K562 (cell line): Measurements from ENCODE around the gene ARL16. TPM values are rescaled to one million over a fixed set of nuclear protein-coding genes. Genes with fewer than 3 reads are reported as not detected.
A peak's percentile ranks its signal among the peaks of the same experiment; 100 is the strongest.

Source experiments
- ARID2 ChIP-seq: fragments of 450-650 bp; IDR thresholded peaks from 2 replicates; pipeline ENCODE4 v1.6.1; 2017; ENCODE audit warnings: antibody characterized with exemption, mild to moderate bottlenecking
- CEBPZ ChIP-seq: fragments of 150-350 bp; IDR thresholded peaks from 2 replicates; pipeline ENCODE4 v1.6.1; 2014; ENCODE audit warnings: low read depth, mild to moderate bottlenecking, low read length, borderline replicate concordance
- CHD2 ChIP-seq: IDR thresholded peaks from 2 replicates; pipeline ENCODE4 v1.6.1; 2011; ENCODE audit warnings: low read depth, low read length
- DDX20 ChIP-seq: fragments of 450-650 bp; IDR thresholded peaks from 2 replicates; pipeline ENCODE4 v1.6.1; 2016; ENCODE audit warnings: missing genetic modification characterization, low read depth, mild to moderate bottlenecking, missing compliant biosample characterization, moderate library complexity
- ELK1 ChIP-seq: sonication (generic); formaldehyde crosslinking; IDR thresholded peaks from 2 replicates; pipeline ENCODE4 v1.8.1; 2022; ENCODE audit warnings: missing genetic modification reagents
- EZH2 ChIP-seq: IDR thresholded peaks from 2 replicates; pipeline ENCODE4 v1.6.1; 2012; ENCODE audit warnings: low read depth, mild to moderate bottlenecking, inconsistent platforms, low read length, borderline replicate concordance
- JUN ChIP-seq, 2 experiments: sonication (generic) in 1 of 2; formaldehyde crosslinking in 1 of 2; IDR thresholded peaks; 2 replicates each; pipeline versions ENCODE4 v1.6.1 to v1.8.0; 2012 to 2022; ENCODE audit warnings: borderline replicate concordance in 2 of 2, mild to moderate bottlenecking in 2 of 2, improper control_type of control experiment in 1 of 2, low read depth in 1 of 2, low read length in 1 of 2, missing genetic modification reagents in 1 of 2
- MNT ChIP-seq, 2 experiments: fragments of 450-650 bp; conservative IDR thresholded peaks; 2 replicates each; pipeline ENCODE4 v1.6.1; 2017; ENCODE audit warnings: mild to moderate bottlenecking in 2 of 2, moderate library complexity in 2 of 2
- MTF1 ChIP-seq: fragments of 250-450 bp; sonication (Bioruptor Pico); IDR thresholded peaks from 2 replicates; pipeline ENCODE4 v1.9.0; 2021; ENCODE audit warnings: moderate library complexity, mild to moderate bottlenecking, inconsistent platforms, borderline replicate concordance
- NUFIP1 ChIP-seq: fragments of 450-650 bp; IDR thresholded peaks from 2 replicates; pipeline ENCODE4 v1.6.1; 2018; ENCODE audit not compliant: partially characterized antibody
- RBFOX2 ChIP-seq: fragments of 200-400 bp; formaldehyde crosslinking; IDR thresholded peaks from 2 replicates; pipeline ENCODE4 v1.6.1; 2017; ENCODE audit warnings: low read depth, mild to moderate bottlenecking, low read length, moderate library complexity
- SMAD4 ChIP-seq: fragments of 250-450 bp; sonication (Bioruptor Pico); conservative IDR thresholded peaks from 2 replicates; pipeline ENCODE4 v1.8.0; 2021; ENCODE audit warnings: inconsistent platforms, mild to moderate bottlenecking, moderate library complexity
- THAP7 ChIP-seq: fragments of 250-450 bp; sonication (Bioruptor Pico); IDR thresholded peaks from 2 replicates; pipeline ENCODE4 v1.5.0; 2021
- ZNF212 ChIP-seq: fragments of 450-650 bp; formaldehyde crosslinking; IDR thresholded peaks from 2 replicates; pipeline ENCODE4 v1.4.0; 2020; ENCODE audit warnings: mild to moderate bottlenecking
- ZNF311 ChIP-seq: fragments of 250-450 bp; sonication (Bioruptor Pico); IDR thresholded peaks from 2 replicates; pipeline ENCODE4 v1.4.0; 2020; ENCODE audit warnings: mild to moderate bottlenecking, moderate library complexity
- ZNF444 ChIP-seq: fragments of 250-450 bp; sonication (Bioruptor Pico); IDR thresholded peaks from 2 replicates; pipeline ENCODE4 v1.4.0; 2020; ENCODE audit warnings: mild to moderate bottlenecking, moderate library complexity
- ZNF584 ChIP-seq: fragments of 200-800 bp; sonication (Bioruptor generic); IDR thresholded peaks from 2 replicates; pipeline ENCODE4 v1.6.1; 2016; ENCODE audit warnings: low read depth, mild to moderate bottlenecking, missing genetic modification characterization, missing compliant biosample characterization
- ZNF589 ChIP-seq: fragments of 200-800 bp; sonication (Bioruptor generic); IDR thresholded peaks from 2 replicates; pipeline ENCODE4 v1.6.1; 2016; ENCODE audit warnings: low read depth, missing genetic modification characterization, missing compliant biosample characterization
- ZNF696 ChIP-seq: fragments of 250-450 bp; sonication (Bioruptor Pico); conservative IDR thresholded peaks from 2 replicates; pipeline ENCODE4 v1.4.0; 2020; ENCODE audit warnings: mild to moderate bottlenecking, moderate library complexity
- polyA plus RNA-seq, 8 experiments: library from polyadenylated mRNA; depleted of rRNA in 4 of 8; stranded (reverse) in 5 of 8; unstranded in 3 of 8; fragments of >200 nt; fragmentation: Nextera tagmentation in 2 of 8; fragmentation: Illumina TruSeq in 1 of 8; extraction: Ambion mirVana in 2 of 8; extraction: Trizol in 1 of 8; gene quantifications; 2 replicates each; pipeline versions ENCODE4 v1.2.1 to v1.2.3, GENCODE V29; 2011 to 2014; ENCODE audit warnings: inconsistent platforms in 1 of 8, missing spikeins in 1 of 8
- total RNA-seq, 7 experiments: library from RNA; depleted of rRNA in 6 of 7; stranded (reverse); fragments of >200 nt in 6 of 7; fragmentation: Illumina TruSeq in 2 of 7; extraction: Trizol in 2 of 7; gene quantifications; 2 replicates each; pipeline versions ENCODE4 v1.2.1 to v1.2.3, GENCODE V29; 2011 to 2021; ENCODE audit warnings: low replicate concordance in 1 of 7

ARL16 gene
- total and polyA plus RNA-seq, 9 of the 15 experiments (the other 6 are each of a cell fraction or from before 2014, with no cell fraction given) = 5.4 to 32.4 (median 22.6) TPM

- TF ChIP-seq MNT (conservative IDR thresholded peaks at IDR 0.05) (peak; percentile 81 to 95), MTF1 (CRISPR knock-in tag) (no peak), SMAD4 (CRISPR knock-in tag) (peak; percentile 74), CHD2 (peak; percentile 94), ARID2 (no peak), ZNF696 (CRISPR knock-in tag) (no peak), ZNF444 (CRISPR knock-in tag) (no peak), CEBPZ (no peak), ELK1 (CRISPR knock-in tag) (no peak), JUN (IDR thresholded peaks at IDR 0.05; ENCODE audit: borderline replicate concordance, low read depth, low read length) (0 out of 2 replicates have a peak, but pooled peaks have one; percentile 8), JUN (CRISPR knock-in tag; IDR thresholded peaks at IDR 0.05; ENCODE audit: borderline replicate concordance) (no peak), EZH2 (no peak), THAP7 (no peak), ZNF589 (peak; percentile 46; the same call in 1 of the 2 replicates), ZNF311 (no peak), ZNF584 (no peak), NUFIP1 (no peak), DDX20 (tag) (no peak), ZNF212 (CRISPR knock-in tag) (no peak), RBFOX2 (peak; percentile 98)
Measured at GRCh38 chr17:81702934-81703746, 19.5 kb upstream of the ARL16 start, which contains the start of gene MRPL12 (continued).
